ENCODE measurements around the gene MGMT. TPM values are rescaled to one million over a fixed set of nuclear protein-coding genes. Genes with fewer than 3 reads are reported as not detected.

Gene MGMT
- total and polyA plus RNA-seq, 4 donors = 28.2 to 79.1 (median 46.0) TPM

GRCh38 chr10:129711291-129711690 is 244.2 kb downstream of the MGMT start:
- Histone ChIP-seq H3K9me3 (ENCODE audit: control insufficient read depth in 4 of 4, low read length in 3 of 4) (no peaks in the 10 kb centered on the region), H3K27me3 (ENCODE audit: control insufficient read depth in 4 of 4, insufficient read depth in 4 of 4, low read length in 3 of 4) (no peaks in the 10 kb centered on the region), H3K4me1 (ENCODE audit: control insufficient read depth in 4 of 4, insufficient read depth in 4 of 4, low read length in 3 of 4) (peaks cover 15 to 59% (median 53%) of the 10 kb centered on the region in 4 donors), H3K36me3 (ENCODE audit: control insufficient read depth in 4 of 4, insufficient read depth in 3 of 4, low read depth in 1 of 4, low read length in 3 of 4) (no peaks in the 10 kb centered on the region), H3K27ac (ENCODE audit: low read depth in 1 of 2, low read length in 2 of 2) (peak overlapping the region; percentile 35 to 69), H3K4me3 (ENCODE audit: low read depth in 1 of 3, low read length in 3 of 3) (no peak overlapping the region), H3K9ac (ENCODE audit: low read depth in 1 of 2, low read length in 2 of 2) (no peak overlapping the region)
- no peak for DNase-seq (ENCODE audit: low spot score)
- no peak for TF ChIP-seq SP1 (IDR thresholded peaks at IDR 0.05)
- no peak for TF ChIP-seq TAF1 (conservative IDR thresholded peaks at IDR 0.05)
- no peak for TF ChIP-seq RAD21 (IDR thresholded peaks at IDR 0.05)
- TF ChIP-seq ATF3 (IDR thresholded peaks at IDR 0.05) = no peak
- TF ChIP-seq JUND (IDR thresholded peaks at IDR 0.05) = no peak
- TF ChIP-seq FOXA1 (IDR thresholded peaks at IDR 0.05) = no peak
- no peak for TF ChIP-seq HNF4G (IDR thresholded peaks at IDR 0.05)
- no peak for TF ChIP-seq ZBTB33 (IDR thresholded peaks at IDR 0.05)
- no peak for TF ChIP-seq HNF4A (conservative IDR thresholded peaks at IDR 0.05)
- no peak for TF ChIP-seq MAX (IDR thresholded peaks at IDR 0.05)
- TF ChIP-seq EGR1 (IDR thresholded peaks at IDR 0.05; ENCODE audit: low read depth in 2 of 2) = no peak
- TF ChIP-seq NR2F2 (IDR thresholded peaks at IDR 0.05) = no peak
- no peak for TF ChIP-seq YY1 (IDR thresholded peaks at IDR 0.05)
- no peak for TF ChIP-seq RXRA (IDR thresholded peaks at IDR 0.05)
- 45% methylated on average over 6 of the region's 6 CpGs for WGBS

GRCh38 chr10:129712000-129712399 is 245.0 kb downstream of the MGMT start:
- Histone ChIP-seq H3K4me1 (ENCODE audit: control insufficient read depth in 4 of 4, insufficient read depth in 4 of 4, low read length in 3 of 4) (peaks cover 15 to 52% (median 50%) of the 10 kb centered on the region in 4 donors), H3K4me3 (ENCODE audit: low read depth in 1 of 3, low read length in 3 of 3) (no peak overlapping the region), H3K27me3 (ENCODE audit: control insufficient read depth in 4 of 4, insufficient read depth in 4 of 4, low read length in 3 of 4) (no peaks in the 10 kb centered on the region), H3K9ac (ENCODE audit: low read depth in 1 of 2, low read length in 2 of 2) (no peak overlapping the region), H3K9me3 (ENCODE audit: control insufficient read depth in 4 of 4, low read length in 3 of 4) (no peaks in the 10 kb centered on the region), H3K27ac (ENCODE audit: low read depth in 1 of 2, low read length in 2 of 2) (peak overlapping the region; percentile 4 to 37), H3K36me3 (ENCODE audit: control insufficient read depth in 4 of 4, insufficient read depth in 3 of 4, low read depth in 1 of 4, low read length in 3 of 4) (no peaks in the 10 kb centered on the region)
- TF ChIP-seq SP1 (IDR thresholded peaks at IDR 0.05) = no peak
- TF ChIP-seq MAX (IDR thresholded peaks at IDR 0.05) = no peak
- TF ChIP-seq FOXA2 (IDR thresholded peaks at IDR 0.05) = no peak
- no peak for TF ChIP-seq NR2F2 (IDR thresholded peaks at IDR 0.05)
- TF ChIP-seq YY1 (IDR thresholded peaks at IDR 0.05) = no peak
- TF ChIP-seq HNF4G (IDR thresholded peaks at IDR 0.05) = no peak
- no peak for TF ChIP-seq EGR1 (IDR thresholded peaks at IDR 0.05; ENCODE audit: low read depth in 2 of 2)
- no peak for TF ChIP-seq ZBTB33 (IDR thresholded peaks at IDR 0.05)
- TF ChIP-seq RAD21 (IDR thresholded peaks at IDR 0.05) = no peak
- no peak for TF ChIP-seq JUND (IDR thresholded peaks at IDR 0.05)
- no peak for TF ChIP-seq TAF1 (conservative IDR thresholded peaks at IDR 0.05)
- TF ChIP-seq RXRA (IDR thresholded peaks at IDR 0.05) = no peak
- TF ChIP-seq FOXA1 (IDR thresholded peaks at IDR 0.05) = no peak
- TF ChIP-seq ATF3 (IDR thresholded peaks at IDR 0.05) = no peak
- TF ChIP-seq HNF4A (conservative IDR thresholded peaks at IDR 0.05) = no peak
- no peak for TF ChIP-seq REST (IDR thresholded peaks at IDR 0.05)
- no peak for TF ChIP-seq GABPA (IDR thresholded peaks at IDR 0.05 in 1 of 2, conservative IDR thresholded peaks at IDR 0.05 in 1 of 2)
- no peak for TF ChIP-seq CTCF (IDR thresholded peaks at IDR 0.05; ENCODE audit: low read depth, low read length, missing input control)
- DNase-seq (ENCODE audit: low spot score) = peak; percentile 25
- 85% methylated on average over 8 of the region's 8 CpGs for WGBS

Measured in liver (tissue), 9 donors.